IPS-NIHi7 (cell line): ENCODE results near the gene PLCD3.
A peak's percentile ranks its signal among the peaks of the same experiment; 100 is the strongest.

Experiments
- DNase-seq: peaks from one replicate; pipeline ENCODE4 v3.0.0; 2012; ENCODE audit warnings: mixed read lengths; ENCODE audit errors: extremely low spot score

PLCD3 gene

GRCh38 chr17:45149669-45150664 lies 17.7 kb upstream of the PLCD3 start:
- no peak for DNase-seq

GRCh38 chr17:45149037-45149668 lies 16.8 kb upstream of the PLCD3 start:
- peak; percentile 81 for DNase-seq

- DNase-seq: peak; percentile 92
Observed at GRCh38 chr17:45148183-45149036, 16.1 kb upstream of the PLCD3 start, which contains the start of gene HEXIM1. TSS of gene HEXIM1 (plus strand) at chr17:45148475. CDS start at chr17:45149191, 716 bp downstream.

- DNase-seq: peak; percentile 52
Observed at GRCh38 chr17:45147581-45148182, 15.4 kb upstream of the PLCD3 start.

GRCh38 chr17:45146890-45147580 lies 14.7 kb upstream of the PLCD3 start:
- no peak for DNase-seq

- no peak for DNase-seq
Observed at GRCh38 chr17:45146592-45146889, 14.2 kb upstream of the PLCD3 start.

GRCh38 chr17:45146166-45146565 lies 13.9 kb upstream of the PLCD3 start:
- DNase-seq: no peak

- DNase-seq: no peak
Observed at GRCh38 chr17:45145035-45145389, 12.7 kb upstream of the PLCD3 start.

GRCh38 chr17:45144199-45145034 lies 12.1 kb upstream of the PLCD3 start:
- no peak for DNase-seq

GRCh38 chr17:45143767-45144198 lies 11.5 kb upstream of the PLCD3 start:
- no peak for DNase-seq

GRCh38 chr17:45143094-45143670 lies 10.9 kb upstream of the PLCD3 start:
- no peak for DNase-seq

- no peak for DNase-seq
Observed at GRCh38 chr17:45139533-45139920, 7.2 kb upstream of the PLCD3 start.

- no peak for DNase-seq
Observed at GRCh38 chr17:45138911-45139532, 6.7 kb upstream of the PLCD3 start.

- no peak for DNase-seq
Observed at GRCh38 chr17:45137561-45138305, 5.4 kb upstream of the PLCD3 start.

- DNase-seq: no peak
Observed at GRCh38 chr17:45136846-45137560, 4.7 kb upstream of the PLCD3 start.

- no peak for DNase-seq
Observed at GRCh38 chr17:45135978-45136791, 3.9 kb upstream of the PLCD3 start.
